Stimulated activated CD4-positive, alpha-beta T cell treated with anti-CD3 and anti-CD28 coated beads, Interleukin-1b, Interleukin-23, amount 100 ng/mL, for 24 hours (primary cell): ENCODE results near the gene RASSF8.

Source experiments
- DNase-seq, 4 experiments: peaks; one replicate each; pipeline ENCODE4 v3.0.0-alpha.2; 2020; ENCODE audit warnings: low read depth in 4 of 4, low spot score in 1 of 4

The RASSF8 gene

GRCh38 chr12:26123482-26123980, 165.0 kb downstream of the RASSF8 start:
- DNase-seq, result no peak

- no peak for DNase-seq
Measured at GRCh38 chr12:26124446-26125399, 166.2 kb downstream of the RASSF8 start, which contains the start of gene BHLHE41. Gene BHLHE41, minus strand, starts transcription at chr12:26125037. Its CDS starts 258 bp downstream, at chr12:26124779.

- DNase-seq, result peak in 2 of 4 experiments; percentile 19 to 34
Measured at GRCh38 chr12:26125400-26126339, 167.2 kb downstream of the RASSF8 start.

GRCh38 chr12:26126340-26127284, 168.1 kb downstream of the RASSF8 start:
- peak in 1 of 4 experiments; percentile 6 for DNase-seq

GRCh38 chr12:26127404-26127803, 168.9 kb downstream of the RASSF8 start:
- no peak for DNase-seq

GRCh38 chr12:26128168-26128567, 169.7 kb downstream of the RASSF8 start:
- DNase-seq, result no peak
